Measurements from ENCODE around the gene ESRP2. TPM values are rescaled to one million over a fixed set of nuclear protein-coding genes. Genes with fewer than 3 reads are reported as not detected.

Gene ESRP2
- total RNA-seq, 1 experiment from 2014 or later: 0.19 TPM

DNA sequence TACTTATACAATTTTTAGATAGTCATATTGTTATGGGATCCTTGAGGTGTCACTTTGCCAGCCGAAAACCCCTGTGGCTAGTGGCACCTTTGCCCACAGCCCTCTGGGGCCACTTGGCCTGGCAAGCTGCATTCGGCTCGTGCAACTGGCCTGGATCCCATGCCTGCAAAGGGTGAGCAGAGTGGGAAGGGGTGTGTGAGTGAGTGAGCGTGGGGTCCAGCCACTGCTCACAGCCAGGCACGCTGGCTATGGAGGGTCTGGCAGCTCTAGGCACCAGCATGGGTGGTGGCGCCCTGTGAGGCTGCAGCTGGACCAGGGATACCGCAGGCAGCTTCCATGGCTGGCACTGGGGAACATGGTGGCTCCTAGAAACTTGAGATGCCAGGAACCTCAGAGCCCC lies 49.0 kb downstream of the ESRP2 start:
- no peak overlapping the region for H3K4me3 ChIP-seq (ENCODE audit: low read depth, low read length, poor library complexity, severe bottlenecking)
- intact Hi-C loops (cut with micrococcal nuclease; ENCODE audit: unreplicated experiment): no loop called here
- no peaks in the 10 kb centered on the region for H3K4me1 ChIP-seq (ENCODE audit: insufficient read depth, low read length, poor library complexity, severe bottlenecking)
- no peak for DNase-seq (ENCODE audit: low spot score)
- H3K27me3 ChIP-seq (replicated peaks; ENCODE audit: insufficient read depth, low read depth, low read length, poor library complexity): no peaks in the 10 kb centered on the region
- no peaks in the 10 kb centered on the region for H3K9me3 ChIP-seq (ENCODE audit: low read depth, low read length, poor library complexity, severe bottlenecking)
- POLR2A ChIA-PET (ENCODE audit: low non-redundant PET): no interaction called here
- BruUV-seq (replicated peaks): no TSS peak
- CTCF ChIA-PET: no interaction called here
- no peak overlapping the region for H3K27ac ChIP-seq (ENCODE audit: low read depth, low read length, poor library complexity, severe bottlenecking)
- TF ChIP-seq EZH2 (IDR thresholded peaks at IDR 0.05; ENCODE audit: borderline replicate concordance, low read depth, low read length, poor library complexity, severe bottlenecking) (no peak), CTCF (conservative IDR thresholded peaks at IDR 0.05; ENCODE audit: low read depth, low read length) (no peak)
- H3K36me3 ChIP-seq (ENCODE audit: insufficient read depth, low read length, poor library complexity, severe bottlenecking): peaks cover 29% of the 10 kb centered on the region

DNA sequence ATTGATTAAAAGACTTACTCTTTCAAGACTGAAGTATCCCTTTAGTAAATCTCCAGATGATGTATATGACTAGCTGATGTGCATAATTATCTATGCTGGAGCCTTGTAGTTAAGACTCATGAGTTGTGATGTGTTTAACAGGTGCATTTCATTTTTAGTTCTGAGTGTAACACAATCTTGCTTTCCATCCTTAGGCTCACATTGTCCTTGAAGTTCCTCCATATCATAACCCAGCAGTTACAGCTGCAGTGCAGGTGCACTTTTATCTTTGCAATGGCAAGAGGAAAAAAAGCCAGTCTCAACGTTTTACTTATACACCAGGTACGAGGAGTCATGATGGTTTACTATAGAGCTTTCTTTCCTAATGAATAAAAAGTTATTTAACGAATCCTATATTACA lies 52.9 kb downstream of the ESRP2 start:
- ChIA-PET CTCF (no interaction called here), POLR2A (ENCODE audit: low non-redundant PET) (no interaction called here)
- no peaks in the 10 kb centered on the region for H3K4me1 ChIP-seq (ENCODE audit: insufficient read depth, low read length, poor library complexity, severe bottlenecking)
- no peak for DNase-seq (ENCODE audit: low spot score)
- H3K4me3 ChIP-seq (ENCODE audit: low read depth, low read length, poor library complexity, severe bottlenecking): no peak overlapping the region
- TF ChIP-seq CTCF (conservative IDR thresholded peaks at IDR 0.05; ENCODE audit: low read depth, low read length): no peak
- no peak for TF ChIP-seq EZH2 (IDR thresholded peaks at IDR 0.05; ENCODE audit: borderline replicate concordance, low read depth, low read length, poor library complexity, severe bottlenecking)
- H3K36me3 ChIP-seq (ENCODE audit: insufficient read depth, low read length, poor library complexity, severe bottlenecking): peaks cover 12% of the 10 kb centered on the region
- intact Hi-C loops (cut with micrococcal nuclease; ENCODE audit: unreplicated experiment): no loop called here
- no peaks in the 10 kb centered on the region for H3K9me3 ChIP-seq (ENCODE audit: low read depth, low read length, poor library complexity, severe bottlenecking)
- no peaks in the 10 kb centered on the region for H3K27me3 ChIP-seq (replicated peaks; ENCODE audit: insufficient read depth, low read depth, low read length, poor library complexity)
- BruUV-seq (replicated peaks): no TSS peak
- no peak overlapping the region for H3K27ac ChIP-seq (ENCODE audit: low read depth, low read length, poor library complexity, severe bottlenecking)

DNA sequence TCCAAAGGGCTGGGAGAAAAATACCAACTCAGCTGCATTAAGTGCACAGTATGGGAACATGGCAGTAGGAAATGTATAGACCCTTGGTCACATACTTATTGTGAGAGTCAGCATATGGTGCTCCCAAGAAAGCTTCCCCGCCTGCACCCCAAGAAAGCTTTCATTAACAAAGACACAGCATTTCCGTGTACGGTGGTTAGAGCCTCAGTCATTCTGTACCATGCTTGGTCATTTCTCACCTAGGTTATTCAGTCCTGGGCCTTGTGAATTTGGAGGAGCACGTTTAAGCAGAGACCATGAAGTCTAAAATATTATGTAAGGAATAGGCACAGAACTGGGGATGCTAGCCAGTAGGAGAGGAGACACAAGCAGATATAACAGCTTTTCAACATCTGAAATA lies 56.1 kb downstream of the ESRP2 start:
- BruUV-seq (replicated peaks): no TSS peak
- no peak overlapping the region for H3K4me3 ChIP-seq (ENCODE audit: low read depth, low read length, poor library complexity, severe bottlenecking)
- DNase-seq (ENCODE audit: low spot score): no peak
- TF ChIP-seq EZH2 (IDR thresholded peaks at IDR 0.05; ENCODE audit: borderline replicate concordance, low read depth, low read length, poor library complexity, severe bottlenecking): no peak
- TF ChIP-seq CTCF (conservative IDR thresholded peaks at IDR 0.05; ENCODE audit: low read depth, low read length): no peak
- intact Hi-C loops (cut with micrococcal nuclease; ENCODE audit: unreplicated experiment): no loop called here
- H3K36me3 ChIP-seq (ENCODE audit: insufficient read depth, low read length, poor library complexity, severe bottlenecking): peaks cover 18% of the 10 kb centered on the region
- no peaks in the 10 kb centered on the region for H3K4me1 ChIP-seq (ENCODE audit: insufficient read depth, low read length, poor library complexity, severe bottlenecking)
- H3K27me3 ChIP-seq (replicated peaks; ENCODE audit: insufficient read depth, low read depth, low read length, poor library complexity): no peaks in the 10 kb centered on the region
- POLR2A ChIA-PET (ENCODE audit: low non-redundant PET): no interaction called here
- CTCF ChIA-PET: interaction anchor here (0.6 kb wide), 1 partner anchor 27 kb away, joined by 5 read pairs; no protein-coding TSS in a partner anchor
- no peak overlapping the region for H3K27ac ChIP-seq (ENCODE audit: low read depth, low read length, poor library complexity, severe bottlenecking)
- H3K9me3 ChIP-seq (ENCODE audit: low read depth, low read length, poor library complexity, severe bottlenecking): no peaks in the 10 kb centered on the region

Data from A673 (cell line).